ENCODE results near the gene PID1.

The PID1 gene

GRCh38 chr2:229257985-229258384 lies 13.1 kb downstream of the PID1 start:
- DNase-seq = no peak

DNA sequence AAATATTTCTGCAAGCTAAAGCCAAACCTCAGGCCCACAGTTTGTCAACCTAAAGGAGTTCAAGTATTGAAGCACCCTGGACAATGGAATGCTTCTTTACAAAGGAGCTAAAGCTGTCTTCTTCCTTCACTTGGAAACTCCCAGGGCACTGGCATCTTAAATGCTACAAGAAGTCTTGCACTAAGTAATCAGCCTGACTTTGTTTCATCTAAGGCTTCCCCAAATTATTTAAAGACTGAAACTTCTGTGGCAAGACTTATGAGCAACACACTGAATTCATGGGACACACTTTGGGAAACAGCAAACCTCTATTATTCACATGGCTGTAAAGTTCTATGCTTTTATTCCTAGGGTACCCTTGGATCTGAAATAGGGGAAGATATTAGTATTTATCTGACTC lies 14.7 kb downstream of the PID1 start:
- DNase-seq = no peak

- no peak for DNase-seq
Measured at GRCh38 chr2:229254206-229254605, 16.9 kb downstream of the PID1 start.

DNA sequence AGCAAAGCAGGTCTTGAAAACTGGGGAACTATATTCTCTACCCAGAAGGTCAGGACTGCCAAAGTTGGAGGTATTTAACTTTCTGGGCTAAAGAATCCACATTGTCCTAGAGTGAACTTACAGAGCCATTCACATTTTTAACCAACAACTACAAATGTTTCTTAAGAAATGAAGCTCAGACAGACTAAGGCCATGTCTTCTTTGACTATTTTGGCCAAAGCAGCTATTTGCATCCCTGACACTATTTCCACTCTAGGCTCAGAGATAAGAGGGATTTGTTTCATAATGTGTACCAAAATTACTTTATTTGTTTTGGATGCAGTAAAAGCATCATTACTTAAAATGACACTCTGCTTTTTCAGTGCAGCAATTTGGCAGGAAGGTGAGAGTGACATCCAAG lies 18.1 kb downstream of the PID1 start:
- DNase-seq = no peak

- no peak for DNase-seq
Measured at GRCh38 chr2:229252280-229252679, 18.8 kb downstream of the PID1 start.

- DNase-seq = no peak
Measured at GRCh38 chr2:229249536-229249935, 21.6 kb downstream of the PID1 start.

DNA sequence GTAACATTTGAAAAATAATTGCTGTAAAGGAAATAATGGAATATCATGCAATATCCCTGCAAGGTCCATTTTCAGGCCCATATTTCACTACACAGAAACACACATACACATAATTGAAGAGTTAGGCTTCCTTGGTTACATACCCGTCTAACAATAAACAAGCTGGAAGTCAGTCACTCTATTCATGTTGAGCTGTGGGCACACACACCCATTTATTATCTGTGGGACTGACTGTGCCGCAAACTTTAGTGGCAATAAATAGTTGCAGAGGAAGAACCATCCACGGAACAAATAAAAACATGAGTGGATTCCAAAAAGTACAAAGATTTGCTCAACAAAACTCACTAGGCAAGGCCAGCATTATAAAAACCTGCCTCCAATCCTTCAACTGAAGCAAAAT lies 24.8 kb downstream of the PID1 start:
- no peak for DNase-seq

DNA sequence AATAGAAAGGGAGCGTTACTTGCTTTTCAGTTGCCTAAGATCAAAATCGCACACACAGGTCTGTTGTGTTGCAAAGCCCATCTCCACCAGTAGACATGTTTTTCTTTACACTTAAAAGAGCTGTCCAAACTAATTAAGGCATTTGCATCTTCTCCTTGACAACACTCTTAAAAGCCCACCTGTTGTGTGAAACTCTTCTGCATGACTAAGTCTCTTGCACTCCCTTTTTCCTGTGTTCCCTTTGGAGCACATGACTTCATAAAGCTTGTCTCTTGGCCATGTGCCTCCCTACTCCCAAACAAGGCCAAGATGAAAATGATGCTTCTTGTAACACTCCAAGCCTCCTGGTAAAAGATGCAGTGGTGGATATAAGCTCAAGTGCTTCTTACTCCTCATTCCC lies 26.1 kb downstream of the PID1 start:
- DNase-seq = no peak

- DNase-seq = no peak
Measured at GRCh38 chr2:229243890-229244560, 27.1 kb downstream of the PID1 start.

GRCh38 chr2:229240984-229241491 lies 30.0 kb downstream of the PID1 start:
- DNase-seq = no peak

DNA sequence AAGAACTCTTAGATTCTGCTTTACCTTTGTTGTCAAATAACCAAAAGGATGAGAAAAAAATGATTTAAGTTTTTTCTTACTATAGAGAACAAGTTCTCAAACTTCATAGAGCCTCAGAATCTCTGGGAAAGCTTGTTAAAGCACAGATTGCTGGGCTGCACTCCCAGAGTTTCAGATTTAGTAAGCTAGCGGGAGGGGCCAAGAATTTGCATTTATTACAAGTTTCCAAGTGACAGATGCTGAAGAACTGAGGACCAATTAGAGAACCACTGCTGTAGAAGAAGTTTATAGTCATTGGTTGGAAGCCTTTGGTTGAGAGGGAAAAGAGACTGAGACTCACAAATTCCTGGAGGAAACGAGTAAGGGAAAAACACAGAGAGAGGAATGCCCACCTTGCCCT lies 32.1 kb downstream of the PID1 start:
- no peak for DNase-seq

- DNase-seq = no peak
Measured at GRCh38 chr2:229237270-229237669, 33.8 kb downstream of the PID1 start.

GRCh38 chr2:229235131-229235914 lies 35.8 kb downstream of the PID1 start:
- DNase-seq = no peak

GRCh38 chr2:229231885-229232284 lies 39.2 kb downstream of the PID1 start:
- no peak for DNase-seq

- DNase-seq = no peak
Measured at GRCh38 chr2:229231328-229231868, 39.7 kb downstream of the PID1 start.

- no peak for DNase-seq
Measured at GRCh38 chr2:229230911-229231310, 40.2 kb downstream of the PID1 start.

DNA sequence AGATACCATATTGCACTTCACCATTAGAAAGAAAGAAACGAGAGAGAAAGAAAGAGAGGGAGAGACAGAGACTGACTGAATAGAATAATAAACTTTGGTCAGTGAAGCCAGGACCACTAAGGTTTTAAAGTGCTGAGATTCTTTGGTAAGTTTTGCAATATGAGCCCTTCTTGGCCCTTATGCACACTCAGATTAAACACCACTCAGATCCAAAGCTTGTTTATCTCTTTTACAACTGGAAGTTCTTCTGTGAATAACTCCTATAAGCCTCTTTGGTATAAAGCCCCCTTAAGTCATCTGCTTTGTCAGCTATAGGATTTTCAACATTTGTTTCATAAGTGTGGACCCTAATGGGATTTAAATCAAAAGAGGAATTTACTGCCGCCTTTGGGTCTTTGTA lies 40.8 kb downstream of the PID1 start:
- DNase-seq = no peak

- no peak for DNase-seq
Measured at GRCh38 chr2:229226382-229226781, 44.7 kb downstream of the PID1 start.

DNA sequence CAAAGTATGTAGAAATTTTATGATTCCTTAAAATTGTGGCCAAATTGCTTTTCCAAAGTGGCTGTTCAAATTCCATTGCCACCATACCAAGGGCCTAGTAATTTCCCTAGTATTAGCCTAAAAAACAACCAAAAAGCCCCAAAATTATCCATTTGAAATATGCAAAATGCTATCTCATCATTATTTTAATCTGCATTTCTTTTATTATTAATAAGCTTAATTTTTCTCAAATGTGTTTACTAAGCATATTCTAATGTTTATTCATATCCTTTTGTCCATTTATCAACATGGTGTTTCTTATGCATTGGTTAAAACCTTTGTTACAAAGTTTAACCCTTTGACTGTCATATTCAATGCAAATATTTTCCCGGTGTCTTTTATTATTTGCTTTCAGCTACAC lies 48.0 kb downstream of the PID1 start:
- no peak for DNase-seq

GRCh38 chr2:229221641-229222040 lies 49.4 kb downstream of the PID1 start:
- no peak for DNase-seq

GRCh38 chr2:229220254-229220653 lies 50.8 kb downstream of the PID1 start:
- DNase-seq = no peak

DNA sequence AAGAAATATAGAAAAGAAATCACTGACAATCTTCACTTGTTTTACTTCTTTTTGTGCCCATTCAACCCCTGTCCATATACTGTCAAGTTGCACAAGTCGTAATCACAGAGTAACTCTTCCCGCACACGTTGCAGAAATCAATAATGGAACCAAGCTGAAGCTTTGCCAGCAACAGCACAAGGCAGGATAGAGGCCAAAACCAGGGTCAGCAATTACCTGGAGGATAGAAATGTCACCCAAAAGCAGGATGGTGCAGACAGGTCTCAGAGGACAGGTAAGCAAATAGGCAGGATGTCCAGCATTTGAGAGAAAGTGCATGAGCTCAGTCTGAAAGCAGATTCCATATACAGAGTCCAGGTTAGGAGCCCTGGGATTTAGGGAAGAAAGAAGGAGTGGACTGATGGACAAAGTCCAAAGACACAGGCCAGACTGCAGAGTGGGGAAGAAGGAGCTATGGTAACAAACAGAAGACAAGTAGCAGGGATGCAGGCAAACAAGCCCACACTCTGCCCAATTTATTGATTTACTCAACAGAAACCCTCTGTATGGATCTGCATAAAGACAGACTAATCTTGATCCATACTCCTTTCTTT lies 52.7 kb downstream of the PID1 start:
- DNase-seq = no peak

GRCh38 chr2:229212241-229212640 lies 58.8 kb downstream of the PID1 start:
- no peak for DNase-seq

DNA sequence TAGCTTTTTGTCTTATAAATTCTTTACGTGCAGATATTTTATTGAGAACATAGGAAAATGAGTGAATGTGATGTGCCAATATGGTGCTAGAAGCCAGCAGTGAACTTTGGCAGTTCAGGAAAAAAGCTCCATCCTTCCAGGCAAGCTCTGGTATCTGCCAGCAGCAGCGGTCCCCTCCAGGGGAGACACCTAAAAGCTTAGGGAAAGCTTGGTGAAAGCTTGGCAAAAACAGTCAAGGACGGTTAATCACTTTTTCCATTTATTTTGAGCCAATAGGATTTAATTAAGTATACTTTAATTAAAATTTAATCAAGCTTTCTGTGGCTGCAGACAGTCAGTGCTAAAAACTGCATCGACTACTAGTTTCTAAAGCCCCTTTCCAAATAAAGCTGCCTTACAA lies 60.4 kb downstream of the PID1 start:
- no peak for DNase-seq
